Type B pancreatic cell (in vitro differentiated cells): ENCODE results near the gene TFIP11. TPM values are rescaled to one million over a fixed set of nuclear protein-coding genes. Genes with fewer than 3 reads are reported as not detected.

Experiments
- DNase-seq: peaks from one replicate; pipeline ENCODE4 v3.0.0; 2021; ENCODE audit warnings: mixed read lengths; ENCODE audit not compliant: unreplicated experiment; ENCODE audit errors: extremely low spot score
- H3K27ac Mint-ChIP-seq: 2 replicates; pipeline ENCODE4 v1.8.0; 2021; ENCODE audit warnings: mild to moderate bottlenecking, mixed read lengths
- H3K27me3 Mint-ChIP-seq: 2 replicates; pipeline ENCODE4 v1.8.0; 2021; ENCODE audit warnings: mixed read lengths
- H3K36me3 Mint-ChIP-seq: 2 replicates; pipeline ENCODE4 v1.8.0; 2021; ENCODE audit warnings: mixed read lengths
- H3K4me1 Mint-ChIP-seq: one replicate; pipeline ENCODE4 v1.8.0; 2021; ENCODE audit warnings: mixed read lengths; ENCODE audit not compliant: unreplicated experiment
- H3K4me3 Mint-ChIP-seq: 2 replicates; pipeline ENCODE4 v1.8.0; 2021; ENCODE audit warnings: mild to moderate bottlenecking, mixed read lengths
- H3K9me3 Mint-ChIP-seq: 2 replicates; pipeline ENCODE4 v1.8.0; 2021; ENCODE audit warnings: mixed read lengths
- total RNA-seq: library from RNA; stranded (reverse); gene quantifications from 2 replicates; pipeline ENCODE4 v1.2.1, GENCODE V29; 2021; ENCODE audit warnings: low replicate concordance
- TF ChIP-seq, protein P1 (sequence below): fragments of 200-600 bp; sonication (generic); conservative IDR thresholded peaks from 2 replicates; pipeline ENCODE4 v1.5.0; 2021; ENCODE audit warnings: antibody characterized with exemption, mild to moderate bottlenecking

Gene TFIP11
- total RNA-seq, 1 donor from 2014 or later: 32.7 TPM

DNA sequence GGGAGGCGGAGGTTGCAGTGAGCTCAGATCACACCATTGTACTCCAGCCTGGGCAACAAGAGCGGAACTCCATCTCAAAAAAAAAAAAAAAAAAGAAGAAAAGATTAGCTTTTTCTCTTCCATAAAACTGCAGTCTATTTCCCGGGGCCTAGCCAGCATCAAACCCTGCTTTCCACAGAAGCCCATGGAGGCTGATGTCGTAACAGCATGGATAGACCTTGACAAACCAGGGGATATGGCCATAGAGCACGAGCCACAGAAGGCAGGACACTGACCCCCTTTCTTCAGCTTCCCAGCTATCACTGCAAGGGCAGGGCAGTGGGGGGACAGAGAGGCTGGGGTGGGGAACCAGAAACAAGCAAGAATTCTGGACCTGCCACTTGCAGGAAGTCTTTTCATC is 50.2 kb downstream of the TFIP11 start:
- Mint-ChIP-seq H3K9me3 (no peaks in the 10 kb centered on the region), H3K4me3 (no peak overlapping the region), H3K27ac (no peak overlapping the region), H3K4me1 (peaks cover 18% of the 10 kb centered on the region), H3K27me3 (no peaks in the 10 kb centered on the region), H3K36me3 (peaks cover 4% of the 10 kb centered on the region)
- DNase-seq: no peak
- TF ChIP-seq, protein P1, sequence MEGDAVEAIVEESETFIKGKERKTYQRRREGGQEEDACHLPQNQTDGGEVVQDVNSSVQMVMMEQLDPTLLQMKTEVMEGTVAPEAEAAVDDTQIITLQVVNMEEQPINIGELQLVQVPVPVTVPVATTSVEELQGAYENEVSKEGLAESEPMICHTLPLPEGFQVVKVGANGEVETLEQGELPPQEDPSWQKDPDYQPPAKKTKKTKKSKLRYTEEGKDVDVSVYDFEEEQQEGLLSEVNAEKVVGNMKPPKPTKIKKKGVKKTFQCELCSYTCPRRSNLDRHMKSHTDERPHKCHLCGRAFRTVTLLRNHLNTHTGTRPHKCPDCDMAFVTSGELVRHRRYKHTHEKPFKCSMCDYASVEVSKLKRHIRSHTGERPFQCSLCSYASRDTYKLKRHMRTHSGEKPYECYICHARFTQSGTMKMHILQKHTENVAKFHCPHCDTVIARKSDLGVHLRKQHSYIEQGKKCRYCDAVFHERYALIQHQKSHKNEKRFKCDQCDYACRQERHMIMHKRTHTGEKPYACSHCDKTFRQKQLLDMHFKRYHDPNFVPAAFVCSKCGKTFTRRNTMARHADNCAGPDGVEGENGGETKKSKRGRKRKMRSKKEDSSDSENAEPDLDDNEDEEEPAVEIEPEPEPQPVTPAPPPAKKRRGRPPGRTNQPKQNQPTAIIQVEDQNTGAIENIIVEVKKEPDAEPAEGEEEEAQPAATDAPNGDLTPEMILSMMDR: no peak

DNA sequence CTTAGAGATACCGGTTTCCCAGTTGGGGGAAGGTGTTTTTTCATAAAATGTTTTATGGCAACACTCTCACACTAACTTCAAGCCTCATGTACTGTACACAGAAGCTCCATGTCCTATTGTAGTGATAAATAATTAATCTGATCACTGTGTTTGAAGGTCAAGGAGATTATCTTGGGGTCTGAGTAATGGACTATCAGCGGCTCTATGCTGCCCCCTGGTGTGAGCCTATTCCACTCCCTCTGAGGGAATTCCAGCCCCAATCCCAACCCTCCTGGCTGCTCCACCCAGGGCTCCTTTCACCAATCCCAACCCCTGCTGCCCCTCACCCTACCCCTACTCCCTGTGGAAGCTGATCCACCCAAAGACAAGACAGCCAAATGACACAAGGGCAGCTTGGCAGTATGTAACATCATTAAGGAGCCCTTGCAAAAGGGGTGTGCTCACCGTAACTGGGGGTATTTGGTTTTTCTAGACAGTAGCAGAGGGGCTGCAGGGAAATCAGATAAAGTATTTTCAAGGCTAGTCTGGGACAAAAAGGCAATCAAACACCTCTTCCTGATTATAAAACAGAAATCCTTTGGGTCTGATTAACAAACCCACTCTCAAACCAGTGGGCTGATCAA is 51.0 kb downstream of the TFIP11 start:
- no peak overlapping the region for H3K27ac Mint-ChIP-seq
- H3K36me3 Mint-ChIP-seq: peaks cover 4% of the 10 kb centered on the region

DNA sequence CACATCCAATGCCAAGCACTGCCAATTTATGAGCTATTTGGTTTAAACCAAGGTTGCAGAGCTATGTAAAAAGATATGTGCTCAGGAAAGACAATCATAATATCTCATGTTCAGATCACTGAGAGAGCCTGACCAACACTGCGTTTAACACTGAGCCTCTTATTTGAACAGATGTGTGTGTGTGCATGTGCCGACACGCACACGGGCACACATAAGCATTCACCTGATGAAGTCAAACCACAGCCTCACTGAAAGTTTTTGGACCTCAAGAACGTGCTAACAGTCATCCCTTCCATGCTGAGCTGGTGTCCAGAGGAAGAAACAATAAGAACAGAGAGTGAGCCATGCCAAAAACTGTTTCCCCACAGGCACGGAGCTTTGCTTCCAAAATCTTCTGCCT is 52.1 kb downstream of the TFIP11 start:
- Mint-ChIP-seq H3K4me3 (no peak overlapping the region), H3K36me3 (peaks cover 4% of the 10 kb centered on the region), H3K9me3 (no peaks in the 10 kb centered on the region), H3K4me1 (peaks cover 18% of the 10 kb centered on the region), H3K27me3 (no peaks in the 10 kb centered on the region), H3K27ac (no peak overlapping the region)
- TF ChIP-seq, protein P1: no peak
- DNase-seq: no peak

More for the DNA sequence above, 51.0 kb downstream of the TFIP11 start:
- DNase-seq: no peak
- Mint-ChIP-seq H3K4me1 (peaks cover 18% of the 10 kb centered on the region), H3K9me3 (no peaks in the 10 kb centered on the region), H3K27me3 (no peaks in the 10 kb centered on the region), H3K4me3 (no peak overlapping the region)
- TF ChIP-seq, protein P1: peak; percentile 88

DNA sequence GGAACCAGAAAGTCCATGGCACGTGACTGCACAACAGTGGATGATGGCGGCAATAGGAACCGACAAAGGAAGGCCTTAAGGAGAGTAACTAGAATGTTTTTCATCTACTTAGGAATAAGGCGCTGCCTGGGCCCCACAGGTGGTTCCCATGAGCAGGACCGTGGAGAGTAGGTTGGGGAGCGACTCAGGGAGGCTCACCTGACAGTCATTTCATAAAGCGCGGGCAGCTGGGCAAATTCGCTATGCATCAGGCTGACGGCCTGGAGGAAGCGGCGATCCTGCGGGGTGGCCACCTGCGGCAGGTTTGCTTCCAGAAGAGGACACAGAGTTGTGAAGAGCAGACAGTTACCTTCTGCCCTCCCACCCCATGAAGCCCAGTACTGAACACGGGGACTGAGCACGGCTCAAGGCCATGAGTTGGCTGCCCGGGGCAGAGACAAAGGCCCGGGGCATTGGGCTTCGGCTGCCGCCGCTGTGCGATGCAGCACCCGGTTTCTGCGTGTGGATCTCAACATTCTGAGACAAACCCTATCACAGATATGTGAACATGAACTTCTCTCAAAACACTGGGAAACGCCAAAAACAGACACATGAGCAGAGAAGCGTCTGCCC is 54.5 kb downstream of the TFIP11 start:
- no peaks in the 10 kb centered on the region for H3K36me3 Mint-ChIP-seq
- H3K9me3 Mint-ChIP-seq: no peaks in the 10 kb centered on the region
- TF ChIP-seq, protein P1: no peak

DNA sequence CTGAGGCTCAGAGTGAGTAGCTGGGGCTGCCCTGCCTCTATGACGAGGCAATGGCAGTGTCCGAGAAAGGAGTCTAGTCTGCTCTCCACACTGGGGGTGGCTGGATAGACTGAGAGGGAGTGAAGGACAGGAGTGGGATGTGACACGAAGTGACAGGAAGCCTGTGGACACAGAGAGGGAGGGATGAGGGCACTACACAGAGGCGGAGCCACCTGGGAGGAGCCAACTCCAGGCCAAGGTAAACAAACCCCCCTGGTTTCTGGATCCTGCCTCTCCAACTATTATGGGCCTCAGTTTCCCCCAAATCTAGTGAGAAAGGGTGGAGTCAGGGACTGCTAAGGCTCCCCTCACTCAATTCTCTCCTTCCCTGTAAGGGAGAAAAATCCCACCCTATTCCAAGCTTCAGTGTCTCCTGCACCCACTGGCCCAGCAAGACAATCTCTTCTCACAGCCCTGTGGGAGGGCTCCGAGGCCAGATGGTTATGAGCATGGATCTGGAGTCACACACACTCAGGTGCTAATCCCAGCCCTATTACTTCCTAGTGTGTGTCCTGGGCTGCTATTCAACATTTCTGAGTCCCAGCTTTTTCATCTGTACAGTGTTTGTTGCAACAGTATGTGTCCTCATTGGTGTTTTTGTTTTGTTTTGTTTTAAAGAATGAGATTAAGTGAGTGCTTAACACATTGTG is 58.3 kb downstream of the TFIP11 start:
- H3K9me3 Mint-ChIP-seq: no peaks in the 10 kb centered on the region
- no peak for DNase-seq
- peaks cover 3% of the 10 kb centered on the region for H3K36me3 Mint-ChIP-seq
- no peak overlapping the region for H3K4me3 Mint-ChIP-seq
- H3K4me1 Mint-ChIP-seq: no peaks in the 10 kb centered on the region
- TF ChIP-seq, protein P1: no peak
- no peaks in the 10 kb centered on the region for H3K27me3 Mint-ChIP-seq
- H3K27ac Mint-ChIP-seq: no peak overlapping the region

More for the DNA sequence above, 54.5 kb downstream of the TFIP11 start:
- Mint-ChIP-seq H3K27ac (no peak overlapping the region), H3K4me1 (peaks cover 10% of the 10 kb centered on the region), H3K4me3 (no peak overlapping the region), H3K27me3 (no peaks in the 10 kb centered on the region)
- DNase-seq: no peak
